PC-3 (cell line): ENCODE measurements around the gene AFTPH.

Experiments
- CTCF ChIP-seq: fragments of 300-600 bp; sonication (generic); conservative IDR thresholded peaks from 2 replicates; pipeline ENCODE4 v1.5.1; 2017; ENCODE audit warnings: antibody characterized with exemption, low read depth, mild to moderate bottlenecking, low read length
- EZH2phosphoT487 ChIP-seq: fragments of 300-600 bp; sonication (generic); IDR thresholded peaks from 2 replicates; pipeline ENCODE4 v1.6.1; 2018; ENCODE audit warnings: mild to moderate bottlenecking, antibody characterized with exemption, low read length, borderline replicate concordance

- TF ChIP-seq EZH2phosphoT487 (no peak), CTCF (peak; percentile 73)
These were observed 35.8 kb upstream of the AFTPH start for GRCh38 chr2:64488050-64488974.
